Measurements from ENCODE around the gene TCF23. TPM values are rescaled to one million over a fixed set of nuclear protein-coding genes. Genes with fewer than 3 reads are reported as not detected.

TCF23 gene
- total RNA-seq (2022; extraction: Qiagen RNA extraction): not detected in 5 replicates

GRCh38 chr2:27148801-27149439 lies at the start of gene TCF23:
TSS of gene TCF23 (plus strand) at chr2:27149004. CDS start at chr2:27149134, 130 bp downstream.

GRCh38 chr2:27118525-27119329 lies 30.1 kb upstream of the TCF23 start, which contains the start of gene CGREF1:
TSS of gene CGREF1 (minus strand) at chr2:27119128. CDS start at chr2:27104366, 14,762 bp downstream.

GRCh38 chr2:27123302-27124150 lies 25.3 kb upstream of the TCF23 start, which contains the start of gene ABHD1:
TSS of gene ABHD1 (plus strand) at chr2:27123815. CDS start at chr2:27123949, 134 bp downstream.

GRCh38 chr2:27133905-27134780 lies 14.7 kb upstream of the TCF23 start, which contains the start of gene PREB:
TSS of gene PREB (minus strand) at chr2:27134636. CDS start at chr2:27134421, 215 bp downstream.

GRCh38 chr2:27139310-27139709 lies 9.5 kb upstream of the TCF23 start, which contains the start of gene PRR30:
TSS of gene PRR30 (minus strand) at chr2:27139410. CDS start at chr2:27138329, 1,081 bp downstream.

Other genes with a start within 250 kb of the TCF23 start
- gene MAPRE3, start 178.4 kb upstream of the TCF23 start, total RNA-seq (2022; extraction: Qiagen RNA extraction): 9.6 to 11.9 TPM (median 11.1 TPM) in 5 replicates
- 59.1 to 67.4 TPM (median 64.7 TPM) in 5 replicates for gene TMEM214, start 116.0 kb upstream of the TCF23 start, total RNA-seq (2022; extraction: Qiagen RNA extraction)
- gene AGBL5, start 97.3 kb upstream of the TCF23 start, total RNA-seq (2022; extraction: Qiagen RNA extraction): 27.9 to 33.4 TPM (median 30.3 TPM) in 5 replicates
- 505 to 575 TPM (median 551 TPM) in 5 replicates for gene OST4, start 77.3 kb upstream of the TCF23 start, total RNA-seq (2022; extraction: Qiagen RNA extraction)
- gene EMILIN1, start 70.4 kb upstream of the TCF23 start, total RNA-seq (2022; extraction: Qiagen RNA extraction): 0.32 to 0.55 TPM (median 0.48 TPM) in 5 replicates
- gene KHK, start 62.2 kb upstream of the TCF23 start, total RNA-seq (2022; extraction: Qiagen RNA extraction): 8.7 to 10.9 TPM (median 9.3 TPM) in 5 replicates
- 6.9 to 8.5 TPM (median 7.6 TPM) in 5 replicates for gene CGREF1, start 29.9 kb upstream of the TCF23 start, total RNA-seq (2022; extraction: Qiagen RNA extraction)
- gene ABHD1, start 25.2 kb upstream of the TCF23 start, total RNA-seq (2022; extraction: Qiagen RNA extraction): 0.82 to 2.0 TPM (median 1.4 TPM) in 5 replicates
- gene PREB, start 14.4 kb upstream of the TCF23 start, total RNA-seq (2022; extraction: Qiagen RNA extraction): 50.1 to 64.2 TPM (median 56.2 TPM) in 5 replicates
- not detected in 5 replicates for gene PRR30, start 9.6 kb upstream of the TCF23 start, total RNA-seq (2022; extraction: Qiagen RNA extraction)
- 207 to 223 TPM (median 220 TPM) in 5 replicates for gene ATRAID, start 63.0 kb downstream of the TCF23 start, total RNA-seq (2022; extraction: Qiagen RNA extraction)
- 57.7 to 83.7 TPM (median 65.2 TPM) in 5 replicates for gene SLC5A6, start 63.3 kb downstream of the TCF23 start, total RNA-seq (2022; extraction: Qiagen RNA extraction)
- 56.9 to 63.5 TPM (median 59.3 TPM) in 5 replicates for gene CAD, start 68.4 kb downstream of the TCF23 start, total RNA-seq (2022; extraction: Qiagen RNA extraction)
- gene SLC30A3, start 114.0 kb downstream of the TCF23 start, total RNA-seq (2022; extraction: Qiagen RNA extraction): 2.8 to 3.6 TPM (median 3.2 TPM) in 5 replicates
- not detected in 5 replicates for gene DNAJC5G, start 126.4 kb downstream of the TCF23 start, total RNA-seq (2022; extraction: Qiagen RNA extraction)
- gene TRIM54, start 133.4 kb downstream of the TCF23 start, total RNA-seq (2022; extraction: Qiagen RNA extraction): 0.81 to 1.1 TPM (median 0.88 TPM) in 5 replicates
- 0.61 to 2.6 TPM (median 1.7 TPM) in 5 replicates for gene UCN, start 159.4 kb downstream of the TCF23 start, total RNA-seq (2022; extraction: Qiagen RNA extraction)
- 76.0 to 95.4 TPM (median 85.5 TPM) in 5 replicates for gene MPV17, start 174.1 kb downstream of the TCF23 start, total RNA-seq (2022; extraction: Qiagen RNA extraction)
- gene GTF3C2, start 207.8 kb downstream of the TCF23 start, total RNA-seq (2022; extraction: Qiagen RNA extraction): 55.6 to 63.4 TPM (median 59.3 TPM) in 5 replicates
- 54.9 to 59.4 TPM (median 55.5 TPM) in 5 replicates for gene EIF2B4, start 221.3 kb downstream of the TCF23 start, total RNA-seq (2022; extraction: Qiagen RNA extraction)
- gene SNX17, start 221.6 kb downstream of the TCF23 start, total RNA-seq (2022; extraction: Qiagen RNA extraction): 141 to 146 TPM (median 144 TPM) in 5 replicates
- gene ZNF513, start 231.7 kb downstream of the TCF23 start, total RNA-seq (2022; extraction: Qiagen RNA extraction): 12.9 to 14.5 TPM (median 13.6 TPM) in 5 replicates

Data from A549 treated with Hydrocortisone at 1 μM for 4 hours (cell line).